Sigmoid colon (tissue), 3 donors: ENCODE data around the gene P2RY11.

Experiments used
- POLR2A ChIP-seq, 2 donors: fragments of 450-650 bp; IDR thresholded peaks; one replicate each; pipeline ENCODE4 v1.6.1; 2016; ENCODE audit warnings: antibody characterized with exemption in 2 of 2, mild to moderate bottlenecking in 2 of 2, moderate library complexity in 2 of 2
- TF ChIP-seq, protein P1 (sequence below), 4 experiments: fragments of 450-650 bp in 3 of 4; fragments of 200-600 bp in 1 of 4; IDR thresholded peaks; one replicate each; pipeline ENCODE4 v1.5.1; 2016 to 2019; ENCODE audit warnings: antibody characterized with exemption in 4 of 4, mild to moderate bottlenecking in 3 of 4, moderate library complexity in 2 of 4

GRCh38 chr19:10149427-10149826 lies 37.9 kb downstream of the P2RY11 start:
- no peak for TF ChIP-seq POLR2A (IDR thresholded peaks at IDR 0.05)
- TF ChIP-seq, protein P1, sequence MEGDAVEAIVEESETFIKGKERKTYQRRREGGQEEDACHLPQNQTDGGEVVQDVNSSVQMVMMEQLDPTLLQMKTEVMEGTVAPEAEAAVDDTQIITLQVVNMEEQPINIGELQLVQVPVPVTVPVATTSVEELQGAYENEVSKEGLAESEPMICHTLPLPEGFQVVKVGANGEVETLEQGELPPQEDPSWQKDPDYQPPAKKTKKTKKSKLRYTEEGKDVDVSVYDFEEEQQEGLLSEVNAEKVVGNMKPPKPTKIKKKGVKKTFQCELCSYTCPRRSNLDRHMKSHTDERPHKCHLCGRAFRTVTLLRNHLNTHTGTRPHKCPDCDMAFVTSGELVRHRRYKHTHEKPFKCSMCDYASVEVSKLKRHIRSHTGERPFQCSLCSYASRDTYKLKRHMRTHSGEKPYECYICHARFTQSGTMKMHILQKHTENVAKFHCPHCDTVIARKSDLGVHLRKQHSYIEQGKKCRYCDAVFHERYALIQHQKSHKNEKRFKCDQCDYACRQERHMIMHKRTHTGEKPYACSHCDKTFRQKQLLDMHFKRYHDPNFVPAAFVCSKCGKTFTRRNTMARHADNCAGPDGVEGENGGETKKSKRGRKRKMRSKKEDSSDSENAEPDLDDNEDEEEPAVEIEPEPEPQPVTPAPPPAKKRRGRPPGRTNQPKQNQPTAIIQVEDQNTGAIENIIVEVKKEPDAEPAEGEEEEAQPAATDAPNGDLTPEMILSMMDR (IDR thresholded peaks at IDR 0.05): no peak
